Measurements from ENCODE around the gene HPRT1. TPM values are rescaled to one million over a fixed set of nuclear protein-coding genes. Genes with fewer than 3 reads are reported as not detected.

The HPRT1 gene
- total RNA-seq, 4 donors from 2014 or later: 5.3 to 20.4 (median 16.2) TPM

DNA sequence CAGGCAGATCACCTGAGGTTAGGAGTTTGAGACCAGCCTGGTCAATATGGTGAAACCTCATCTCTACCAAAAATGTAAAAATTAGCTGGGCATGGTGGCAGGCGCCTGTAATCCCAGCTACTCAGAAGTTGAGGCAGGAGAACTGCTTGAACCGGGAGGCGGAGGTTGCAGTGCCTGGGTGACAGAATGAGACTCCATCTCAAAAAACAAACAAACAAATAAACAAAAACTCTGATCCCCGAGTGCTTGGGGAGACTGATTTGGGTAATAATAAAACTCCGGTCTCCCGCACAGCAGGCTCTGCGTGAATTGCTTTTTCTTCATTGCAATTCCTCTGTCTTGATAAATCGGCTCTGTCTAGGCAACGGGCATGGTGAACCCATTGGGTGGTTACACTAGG lies 73.4 kb downstream of the HPRT1 start:
- no peaks in the 10 kb centered on the region for H3K4me1 ChIP-seq
- H3K36me3 ChIP-seq: no peaks in the 10 kb centered on the region
- H3K4me3 ChIP-seq: no peak overlapping the region
- no peak for TF ChIP-seq POLR2A (IDR thresholded peaks at IDR 0.05)
- TF ChIP-seq, protein P1, sequence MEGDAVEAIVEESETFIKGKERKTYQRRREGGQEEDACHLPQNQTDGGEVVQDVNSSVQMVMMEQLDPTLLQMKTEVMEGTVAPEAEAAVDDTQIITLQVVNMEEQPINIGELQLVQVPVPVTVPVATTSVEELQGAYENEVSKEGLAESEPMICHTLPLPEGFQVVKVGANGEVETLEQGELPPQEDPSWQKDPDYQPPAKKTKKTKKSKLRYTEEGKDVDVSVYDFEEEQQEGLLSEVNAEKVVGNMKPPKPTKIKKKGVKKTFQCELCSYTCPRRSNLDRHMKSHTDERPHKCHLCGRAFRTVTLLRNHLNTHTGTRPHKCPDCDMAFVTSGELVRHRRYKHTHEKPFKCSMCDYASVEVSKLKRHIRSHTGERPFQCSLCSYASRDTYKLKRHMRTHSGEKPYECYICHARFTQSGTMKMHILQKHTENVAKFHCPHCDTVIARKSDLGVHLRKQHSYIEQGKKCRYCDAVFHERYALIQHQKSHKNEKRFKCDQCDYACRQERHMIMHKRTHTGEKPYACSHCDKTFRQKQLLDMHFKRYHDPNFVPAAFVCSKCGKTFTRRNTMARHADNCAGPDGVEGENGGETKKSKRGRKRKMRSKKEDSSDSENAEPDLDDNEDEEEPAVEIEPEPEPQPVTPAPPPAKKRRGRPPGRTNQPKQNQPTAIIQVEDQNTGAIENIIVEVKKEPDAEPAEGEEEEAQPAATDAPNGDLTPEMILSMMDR (IDR thresholded peaks at IDR 0.05): no peak
- no peaks in the 10 kb centered on the region for H3K27me3 ChIP-seq
- no peak overlapping the region for H3K27ac ChIP-seq
- H3K9me3 ChIP-seq: no peaks in the 10 kb centered on the region
- no peak for DNase-seq
- intact Hi-C loops (cut with DNase I; ENCODE audit: low total_unique reads): no loop called here

DNA sequence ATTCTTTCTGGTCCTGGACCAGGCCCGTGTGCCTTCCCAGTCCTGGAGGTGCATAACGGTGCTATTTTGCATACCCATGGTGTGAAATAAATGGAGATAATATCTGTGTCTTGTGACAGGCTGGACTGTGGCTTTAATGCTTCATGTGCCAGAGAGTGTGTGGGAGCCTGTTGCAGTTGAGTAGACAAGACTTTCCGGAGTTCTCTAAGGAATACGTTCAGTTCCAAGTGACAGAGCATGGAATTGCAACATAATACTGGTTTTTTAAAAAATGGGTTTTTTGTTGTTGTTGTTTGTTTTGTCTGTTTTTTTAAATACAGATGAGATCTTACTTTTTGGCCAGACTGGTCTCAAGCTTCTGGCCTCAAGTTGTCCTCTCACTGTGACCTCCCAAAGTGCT lies 74.0 kb downstream of the HPRT1 start:
- DNase-seq: no peak
- no peak overlapping the region for H3K27ac ChIP-seq
- no peaks in the 10 kb centered on the region for H3K36me3 ChIP-seq
- intact Hi-C loops (cut with DNase I; ENCODE audit: low total_unique reads): no loop called here
- no peaks in the 10 kb centered on the region for H3K9me3 ChIP-seq
- TF ChIP-seq POLR2A (IDR thresholded peaks at IDR 0.05): no peak
- no peaks in the 10 kb centered on the region for H3K27me3 ChIP-seq
- no peak overlapping the region for H3K4me3 ChIP-seq
- no peaks in the 10 kb centered on the region for H3K4me1 ChIP-seq

DNA sequence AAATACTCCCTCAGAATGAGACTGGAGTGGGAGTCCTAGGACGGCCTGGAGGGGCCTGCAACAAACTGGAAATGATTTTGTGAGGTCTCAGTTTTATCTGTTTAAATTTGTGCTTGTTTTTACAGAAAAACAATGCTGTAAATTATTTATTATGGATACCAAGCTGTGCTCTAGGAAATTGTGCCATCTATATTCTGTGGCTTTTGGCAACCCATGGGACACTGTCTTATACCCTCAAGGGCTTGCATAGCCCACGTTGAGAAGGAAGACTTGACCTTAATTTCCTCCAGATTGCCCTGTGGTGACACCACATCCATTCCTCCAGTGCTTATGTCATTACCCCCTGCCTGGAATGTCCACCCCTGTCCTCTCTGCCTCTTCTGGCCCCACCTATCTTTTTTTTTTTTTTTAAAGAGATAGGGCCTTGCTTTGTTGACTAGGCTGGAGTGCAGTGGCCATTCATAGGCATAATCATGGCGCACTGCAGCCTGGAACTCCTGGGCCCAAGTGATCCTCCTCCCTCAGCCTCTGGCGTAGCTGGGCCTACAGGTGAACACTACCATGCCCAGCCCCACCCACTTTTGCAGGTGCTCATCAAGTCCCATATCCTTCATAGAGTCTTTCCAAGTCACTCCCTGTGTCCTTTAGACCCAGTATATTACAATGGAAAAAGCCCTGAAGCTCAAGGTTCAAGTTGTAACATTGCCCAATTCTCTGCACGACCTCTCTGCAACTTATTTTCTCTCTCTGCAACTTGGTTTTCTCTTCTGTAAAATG lies 77.4 kb downstream of the HPRT1 start:
- Histone ChIP-seq H3K9me3 (no peaks in the 10 kb centered on the region), H3K27me3 (no peaks in the 10 kb centered on the region), H3K4me3 (no peak overlapping the region), H3K27ac (peak overlapping the region; percentile 45), H3K36me3 (no peaks in the 10 kb centered on the region), H3K4me1 (no peaks in the 10 kb centered on the region)
- no peak for DNase-seq
- TF ChIP-seq, protein P1 (IDR thresholded peaks at IDR 0.05): no peak
- no peak for TF ChIP-seq POLR2A (IDR thresholded peaks at IDR 0.05)
- intact Hi-C loops (cut with DNase I; ENCODE audit: low total_unique reads): no loop called here

DNA sequence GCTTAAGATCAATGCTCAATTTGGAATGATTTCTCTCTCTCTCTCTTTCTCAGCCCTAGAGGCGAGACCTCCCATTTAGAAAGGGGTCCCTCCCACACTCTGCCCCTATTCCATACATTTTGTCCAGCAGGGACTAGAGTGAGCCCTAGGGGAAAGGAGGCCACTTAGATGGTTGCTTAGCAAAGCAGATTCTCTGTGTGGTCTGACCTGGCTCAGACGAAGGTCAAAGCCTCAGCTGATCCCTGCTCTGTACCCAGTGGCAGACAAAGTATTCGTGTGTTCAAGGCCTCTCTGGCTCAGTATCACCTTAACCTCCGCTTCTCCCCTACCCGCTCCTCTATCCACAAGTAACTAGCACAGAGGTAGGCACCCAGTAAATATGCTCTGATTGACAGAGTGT lies 78.4 kb downstream of the HPRT1 start:
- no peaks in the 10 kb centered on the region for H3K9me3 ChIP-seq
- no peak overlapping the region for H3K4me3 ChIP-seq
- no peak for TF ChIP-seq POLR2A (IDR thresholded peaks at IDR 0.05)
- TF ChIP-seq, protein P1 (IDR thresholded peaks at IDR 0.05): no peak
- intact Hi-C loops (cut with DNase I; ENCODE audit: low total_unique reads): no loop called here
- no peak for DNase-seq
- H3K27ac ChIP-seq: no peak overlapping the region
- H3K27me3 ChIP-seq: no peaks in the 10 kb centered on the region
- H3K36me3 ChIP-seq: no peaks in the 10 kb centered on the region
- no peaks in the 10 kb centered on the region for H3K4me1 ChIP-seq

DNA sequence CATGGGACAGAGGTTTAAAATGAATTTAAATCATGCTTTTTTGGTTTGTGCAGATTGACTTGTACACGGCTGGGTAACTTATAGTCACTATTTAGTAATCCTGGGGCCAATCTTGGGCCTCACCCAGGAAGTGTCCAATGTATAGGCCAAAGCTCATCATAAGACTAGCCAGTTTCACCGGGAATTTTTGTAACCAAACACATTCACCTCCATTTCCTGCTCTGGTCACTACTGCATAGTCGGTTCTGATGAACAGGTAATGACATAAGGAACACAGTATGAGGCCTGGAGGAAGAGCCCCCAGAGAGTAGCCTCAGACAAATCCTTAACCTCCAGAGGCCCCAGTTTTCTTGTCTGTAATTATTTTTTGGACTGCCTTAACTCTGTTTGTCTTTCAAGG lies 81.9 kb downstream of the HPRT1 start:
- intact Hi-C loops (cut with DNase I; ENCODE audit: low total_unique reads): no loop called here
- no peak overlapping the region for H3K27ac ChIP-seq
- no peak for TF ChIP-seq POLR2A (IDR thresholded peaks at IDR 0.05)
- TF ChIP-seq, protein P1 (IDR thresholded peaks at IDR 0.05): no peak

More for the DNA sequence above, 81.9 kb downstream of the HPRT1 start:
- H3K4me1 ChIP-seq: no peaks in the 10 kb centered on the region
- H3K4me3 ChIP-seq: no peak overlapping the region
- no peaks in the 10 kb centered on the region for H3K9me3 ChIP-seq
- no peak for DNase-seq
- peaks cover 2 to 19% of the 10 kb centered on the region in 2 donors for H3K27me3 ChIP-seq
- no peaks in the 10 kb centered on the region for H3K36me3 ChIP-seq

Measured in uterus (tissue), 4 donors.